ENCODE results near the gene ATP4B. TPM values are rescaled to one million over a fixed set of nuclear protein-coding genes. Genes with fewer than 3 reads are reported as not detected.

Gene ATP4B
- total and polyA plus RNA-seq, 2 donors (not counting 3 experiments of a cell fraction or from before 2014, with no cell fraction given): 0.06 TPM; not detected in 1

GRCh38 chr13:113642563-113642962 lies 15.4 kb downstream of the ATP4B start:
- H4K20me1 ChIP-seq (replicated peaks; ENCODE audit: control insufficient read depth, extremely low read depth, insufficient read depth, low read length): no peaks in the 10 kb centered on the region
- H3K79me2 ChIP-seq (ENCODE audit: control insufficient read depth, insufficient read depth, low read length): no peaks in the 10 kb centered on the region
- H3K36me3 ChIP-seq (ENCODE audit: control insufficient read depth in 2 of 2, extremely low read depth in 1 of 2, insufficient read depth in 2 of 2, low read length in 2 of 2): peaks cover 6 to 17% of the 10 kb centered on the region in 2 experiments
- H3K9ac ChIP-seq (replicated peaks; ENCODE audit: extremely low read depth, insufficient read depth, low read length): no peak overlapping the region
- H3K4me2 ChIP-seq (ENCODE audit: insufficient read depth, low read length): no peak overlapping the region
- H3K27ac ChIP-seq (ENCODE audit: insufficient read depth, low read depth, low read length): no peak overlapping the region
- no peak for FAIRE-seq
- H3K4me1 ChIP-seq (ENCODE audit: control insufficient read depth, extremely low read depth, insufficient read depth, low read length): peaks cover 4% of the 10 kb centered on the region
- no peaks in the 10 kb centered on the region for H3K9me3 ChIP-seq (replicated peaks; ENCODE audit: control insufficient read depth, insufficient read depth, low read length)
- CTCF ChIA-PET: no interaction called here
- H3K4me3 ChIP-seq (replicated peaks in 1 of 3; ENCODE audit: insufficient read depth in 1 of 3, low read depth in 1 of 3, low read length in 3 of 3): no peak overlapping the region
- no peaks in the 10 kb centered on the region for H3K9me1 ChIP-seq (replicated peaks; ENCODE audit: control insufficient read depth, extremely low read depth, insufficient read depth, low read length)
- POLR2A ChIA-PET: no interaction called here
- BruUV-seq (replicated peaks): no TSS peak
- intact Hi-C loops (cut with micrococcal nuclease) (no loop called here), dilution Hi-C loops (cut with MboI; ENCODE audit: extremely low pct_ligation_motif_present, low sequenced_read_pairs) (no loop called here)
- no peak for DNase-seq (ENCODE audit: low read depth, low spot score)
- no peaks in the 10 kb centered on the region for H3K27me3 ChIP-seq (ENCODE audit: control insufficient read depth in 2 of 2, insufficient read depth in 2 of 2, low read length in 2 of 2)
- TF ChIP-seq POLR2A (IDR thresholded peaks at IDR 0.05; ENCODE audit: low read depth, low read length) (no peak), MYC (IDR thresholded peaks at IDR 0.05; ENCODE audit: low read depth, low read length) (no peak), MAX (IDR thresholded peaks at IDR 0.05; ENCODE audit: insufficient read depth, insufficient read length) (no peak), CTCF (IDR thresholded peaks at IDR 0.05; ENCODE audit: extremely low read depth in 1 of 2, insufficient read depth in 1 of 2, low read depth in 1 of 2, low read length in 2 of 2) (no peak), GATA2 (IDR thresholded peaks at IDR 0.05; ENCODE audit: insufficient read depth, insufficient read length, low read depth, low read length) (no peak), EZH2 (IDR thresholded peaks at IDR 0.05; ENCODE audit: borderline replicate concordance, low read depth, low read length, severe bottlenecking) (no peak), JUN (IDR thresholded peaks at IDR 0.05; ENCODE audit: borderline replicate concordance, insufficient read depth, insufficient read length, low read depth) (no peak), POLR2AphosphoS5 (IDR thresholded peaks at IDR 0.05; ENCODE audit: insufficient read depth, low read depth, low read length) (no peak), FOS (IDR thresholded peaks at IDR 0.05; ENCODE audit: borderline replicate concordance, insufficient read depth, low read length) (no peak)
- no peak overlapping the region for H2AFZ ChIP-seq (ENCODE audit: low read depth, low read length)

Measured in endothelial cell of umbilical vein (primary cell).